Measurements from ENCODE around the gene EDEM3. TPM values are rescaled to one million over a fixed set of nuclear protein-coding genes. Genes with fewer than 3 reads are reported as not detected.
"Not testable (repeated sequence)": the region's sequence is repeated elsewhere in the genome, so short reads cannot be mapped to it uniquely, and the experiment has no call there.

Gene EDEM3
- polyA plus RNA-seq, 1 donor (not counting 4 experiments of a cell fraction or from before 2014, with no cell fraction given), result 23.6 TPM

DNA sequence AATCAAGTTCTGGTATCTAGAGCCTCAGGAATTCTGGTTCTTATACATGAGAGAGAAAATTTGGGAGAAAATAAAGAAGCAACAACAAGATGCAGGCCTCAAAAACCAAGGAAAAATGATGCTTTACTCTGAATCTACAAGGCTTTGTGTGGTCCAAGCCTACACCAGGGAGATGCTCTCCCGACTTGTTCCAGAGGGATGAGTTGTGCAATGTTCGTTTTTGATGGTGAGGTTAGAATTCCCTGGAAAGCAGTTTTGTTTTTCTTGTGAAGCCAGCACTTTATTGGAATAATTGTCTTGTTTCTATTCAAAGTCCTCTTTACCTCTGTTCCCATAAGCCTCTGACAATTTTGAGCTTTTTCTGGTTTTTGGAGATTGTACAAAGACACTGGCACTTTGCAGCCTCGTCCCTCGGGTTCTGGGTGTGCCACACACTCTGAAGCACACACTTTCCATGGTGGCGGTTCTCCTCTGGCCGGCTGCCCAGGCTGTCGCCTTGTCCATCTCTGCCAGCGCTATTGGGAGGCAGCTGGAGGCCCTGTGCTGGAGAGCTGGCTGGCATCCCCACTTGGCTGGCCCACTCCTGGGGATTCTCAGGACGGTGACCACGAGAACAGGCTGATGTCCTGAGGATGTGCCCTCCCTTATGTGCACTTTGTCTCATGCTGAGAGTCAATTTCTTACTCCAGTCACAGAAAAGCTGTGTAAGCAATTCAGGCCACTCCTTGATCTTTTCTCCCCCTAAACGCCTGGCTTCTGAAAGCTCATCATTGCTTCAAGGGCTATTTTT is 70.2 kb downstream of the EDEM3 start:
- Histone ChIP-seq H3K27me3 (ENCODE audit: control insufficient read depth, extremely low read depth, insufficient read depth, low read length) (no peaks in the 10 kb centered on the region), H3K9ac (ENCODE audit: control insufficient read depth, extremely low read depth, insufficient read depth, low read length) (no peak overlapping the region), H3K4me1 (ENCODE audit: control insufficient read depth, extremely low read depth, insufficient read depth, low read length) (no peaks in the 10 kb centered on the region), H4K20me1 (ENCODE audit: control insufficient read depth, extremely low read depth, insufficient read depth, low read length) (no peaks in the 10 kb centered on the region), H2AFZ (ENCODE audit: control insufficient read depth, low read length) (no peak overlapping the region), H3K9me1 (ENCODE audit: control insufficient read depth, extremely low read depth, insufficient read depth, low read length) (no peaks in the 10 kb centered on the region), H3K9me3 (ENCODE audit: control insufficient read depth, low read depth, low read length) (no peaks in the 10 kb centered on the region), H3K4me2 (ENCODE audit: control insufficient read depth, extremely low read depth, insufficient read depth, low read depth, low read length) (no peak overlapping the region), H3K27ac (ENCODE audit: control insufficient read depth, insufficient read depth, low read length) (no peak overlapping the region), H3K79me2 (ENCODE audit: control insufficient read depth, insufficient read depth, low read length) (no peaks in the 10 kb centered on the region), H3K4me3 (ENCODE audit: control insufficient read depth in 2 of 3, extremely low read depth in 1 of 3, insufficient read depth in 2 of 3, low read depth in 1 of 3, low read length in 3 of 3) (no peak overlapping the region), H3K36me3 (ENCODE audit: control insufficient read depth in 2 of 2, extremely low read depth in 1 of 2, insufficient read depth in 2 of 2, low read length in 2 of 2) (no peaks in the 10 kb centered on the region)
- no peak for DNase-seq (ENCODE audit: low read depth, low spot score)
- dilution Hi-C loops (cut with MboI; ENCODE audit: extremely low pct_ligation_motif_present, low sequenced_read_pairs), result no loop called here
- TF ChIP-seq EZH2 (IDR thresholded peaks at IDR 0.05; ENCODE audit: low read length), result no peak
- TF ChIP-seq, protein P1, sequence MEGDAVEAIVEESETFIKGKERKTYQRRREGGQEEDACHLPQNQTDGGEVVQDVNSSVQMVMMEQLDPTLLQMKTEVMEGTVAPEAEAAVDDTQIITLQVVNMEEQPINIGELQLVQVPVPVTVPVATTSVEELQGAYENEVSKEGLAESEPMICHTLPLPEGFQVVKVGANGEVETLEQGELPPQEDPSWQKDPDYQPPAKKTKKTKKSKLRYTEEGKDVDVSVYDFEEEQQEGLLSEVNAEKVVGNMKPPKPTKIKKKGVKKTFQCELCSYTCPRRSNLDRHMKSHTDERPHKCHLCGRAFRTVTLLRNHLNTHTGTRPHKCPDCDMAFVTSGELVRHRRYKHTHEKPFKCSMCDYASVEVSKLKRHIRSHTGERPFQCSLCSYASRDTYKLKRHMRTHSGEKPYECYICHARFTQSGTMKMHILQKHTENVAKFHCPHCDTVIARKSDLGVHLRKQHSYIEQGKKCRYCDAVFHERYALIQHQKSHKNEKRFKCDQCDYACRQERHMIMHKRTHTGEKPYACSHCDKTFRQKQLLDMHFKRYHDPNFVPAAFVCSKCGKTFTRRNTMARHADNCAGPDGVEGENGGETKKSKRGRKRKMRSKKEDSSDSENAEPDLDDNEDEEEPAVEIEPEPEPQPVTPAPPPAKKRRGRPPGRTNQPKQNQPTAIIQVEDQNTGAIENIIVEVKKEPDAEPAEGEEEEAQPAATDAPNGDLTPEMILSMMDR (optimal IDR thresholded peaks at IDR 0.05 in 1 of 3, IDR thresholded peaks at IDR 0.05 in 1 of 3, conservative IDR thresholded peaks at IDR 0.05 in 1 of 3; ENCODE audit: extremely low read depth in 1 of 3, insufficient read depth in 2 of 3, low read length in 3 of 3), result no peak
- FAIRE-seq, result no peak

DNA sequence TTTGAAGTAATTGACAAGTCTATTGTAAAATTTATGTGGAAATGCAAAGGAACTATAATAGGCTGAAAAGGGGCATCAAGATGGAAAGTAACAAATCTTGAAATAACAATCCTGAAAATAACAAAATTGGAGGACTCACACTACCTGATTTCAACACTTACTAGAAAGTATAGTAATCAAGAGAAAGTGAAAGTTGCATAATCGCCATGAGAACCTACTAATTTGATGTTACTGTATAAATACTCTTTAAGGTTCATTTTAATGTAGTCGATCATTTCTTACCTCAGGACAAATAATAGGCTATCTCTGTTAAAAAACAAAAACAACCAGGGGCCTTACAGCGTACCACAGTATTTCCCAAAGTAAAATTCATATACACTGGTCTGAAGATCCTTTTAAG is 71.7 kb downstream of the EDEM3 start:
- TF ChIP-seq, protein P1 (optimal IDR thresholded peaks at IDR 0.05 in 1 of 3, IDR thresholded peaks at IDR 0.05 in 1 of 3, conservative IDR thresholded peaks at IDR 0.05 in 1 of 3; ENCODE audit: extremely low read depth in 1 of 3, insufficient read depth in 2 of 3, low read length in 3 of 3), result no peak
- TF ChIP-seq EZH2 (IDR thresholded peaks at IDR 0.05; ENCODE audit: low read length), result no peak
- no peaks in the 10 kb centered on the region for H3K79me2 ChIP-seq (ENCODE audit: control insufficient read depth, insufficient read depth, low read length)
- no peaks in the 10 kb centered on the region for H3K36me3 ChIP-seq (ENCODE audit: control insufficient read depth in 2 of 2, extremely low read depth in 1 of 2, insufficient read depth in 2 of 2, low read length in 2 of 2)
- dilution Hi-C loops (cut with MboI; ENCODE audit: extremely low pct_ligation_motif_present, low sequenced_read_pairs), result no loop called here
- FAIRE-seq (no peak), DNase-seq (ENCODE audit: low read depth, low spot score) (no peak)
- H3K4me2 ChIP-seq (ENCODE audit: control insufficient read depth, extremely low read depth, insufficient read depth, low read depth, low read length), result no peak overlapping the region
- no peak overlapping the region for H2AFZ ChIP-seq (ENCODE audit: control insufficient read depth, low read length)
- no peak overlapping the region for H3K4me3 ChIP-seq (ENCODE audit: control insufficient read depth in 2 of 3, extremely low read depth in 1 of 3, insufficient read depth in 2 of 3, low read depth in 1 of 3, low read length in 3 of 3)
- H3K9me1 ChIP-seq (ENCODE audit: control insufficient read depth, extremely low read depth, insufficient read depth, low read length), result no peaks in the 10 kb centered on the region
- no peaks in the 10 kb centered on the region for H3K4me1 ChIP-seq (ENCODE audit: control insufficient read depth, extremely low read depth, insufficient read depth, low read length)
- no peak overlapping the region for H3K9ac ChIP-seq (ENCODE audit: control insufficient read depth, extremely low read depth, insufficient read depth, low read length)
- H4K20me1 ChIP-seq (ENCODE audit: control insufficient read depth, extremely low read depth, insufficient read depth, low read length), result no peaks in the 10 kb centered on the region
- H3K27me3 ChIP-seq (ENCODE audit: control insufficient read depth, extremely low read depth, insufficient read depth, low read length), result no peaks in the 10 kb centered on the region
- H3K9me3 ChIP-seq (ENCODE audit: control insufficient read depth, low read depth, low read length), result no peaks in the 10 kb centered on the region
- H3K27ac ChIP-seq (ENCODE audit: control insufficient read depth, insufficient read depth, low read length), result no peak overlapping the region

DNA sequence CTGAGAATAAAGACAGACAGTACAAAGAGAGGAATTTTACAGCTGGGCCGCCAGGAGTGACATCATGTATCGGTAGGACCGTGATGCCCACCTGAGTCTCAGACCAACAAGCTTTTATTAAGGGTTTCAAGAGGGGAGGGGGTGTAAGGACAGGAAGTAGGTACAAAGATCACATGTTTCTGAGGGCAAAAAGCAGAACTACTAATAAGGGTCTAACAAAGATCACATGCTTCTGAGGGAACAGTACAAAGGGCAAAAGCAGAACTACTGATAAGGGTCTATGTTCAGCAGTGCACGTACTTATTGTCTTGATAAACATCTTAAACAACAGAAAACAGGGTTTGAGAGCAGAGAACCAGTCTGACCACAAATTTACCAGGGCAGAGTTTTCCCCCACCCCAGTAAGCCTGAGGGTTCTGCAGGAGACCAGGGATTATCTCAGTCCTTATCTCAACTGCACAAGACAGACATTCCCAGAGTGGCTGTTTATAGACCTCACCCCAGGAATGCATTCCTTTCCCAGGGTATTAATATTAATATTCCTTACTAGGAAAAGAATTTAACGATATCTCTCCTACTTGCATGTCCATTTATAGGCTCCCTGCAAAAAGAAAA is 73.9 kb downstream of the EDEM3 start:
- H3K4me2 ChIP-seq (ENCODE audit: control insufficient read depth, extremely low read depth, insufficient read depth, low read depth, low read length); H3K27me3 ChIP-seq (ENCODE audit: control insufficient read depth, extremely low read depth, insufficient read depth, low read length); H2AFZ ChIP-seq (ENCODE audit: control insufficient read depth, low read length); FAIRE-seq; H3K4me3 ChIP-seq (ENCODE audit: control insufficient read depth in 2 of 3, extremely low read depth in 1 of 3, insufficient read depth in 2 of 3, low read depth in 1 of 3, low read length in 3 of 3); H4K20me1 ChIP-seq (ENCODE audit: control insufficient read depth, extremely low read depth, insufficient read depth, low read length); H3K79me2 ChIP-seq (ENCODE audit: control insufficient read depth, insufficient read depth, low read length); DNase-seq (ENCODE audit: low read depth, low spot score); H3K27ac ChIP-seq (ENCODE audit: control insufficient read depth, insufficient read depth, low read length); H3K4me1 ChIP-seq (ENCODE audit: control insufficient read depth, extremely low read depth, insufficient read depth, low read length); H3K9me1 ChIP-seq (ENCODE audit: control insufficient read depth, extremely low read depth, insufficient read depth, low read length); H3K9ac ChIP-seq (ENCODE audit: control insufficient read depth, extremely low read depth, insufficient read depth, low read length); H3K9me3 ChIP-seq (ENCODE audit: control insufficient read depth, low read depth, low read length); H3K36me3 ChIP-seq (ENCODE audit: control insufficient read depth in 2 of 2, extremely low read depth in 1 of 2, insufficient read depth in 2 of 2, low read length in 2 of 2); dilution Hi-C loops (cut with MboI; ENCODE audit: extremely low pct_ligation_motif_present, low sequenced_read_pairs): not testable (repeated sequence)

Data from keratinocyte (primary cell).